ENCODE data around the gene C3orf18.

The C3orf18 gene

DNA sequence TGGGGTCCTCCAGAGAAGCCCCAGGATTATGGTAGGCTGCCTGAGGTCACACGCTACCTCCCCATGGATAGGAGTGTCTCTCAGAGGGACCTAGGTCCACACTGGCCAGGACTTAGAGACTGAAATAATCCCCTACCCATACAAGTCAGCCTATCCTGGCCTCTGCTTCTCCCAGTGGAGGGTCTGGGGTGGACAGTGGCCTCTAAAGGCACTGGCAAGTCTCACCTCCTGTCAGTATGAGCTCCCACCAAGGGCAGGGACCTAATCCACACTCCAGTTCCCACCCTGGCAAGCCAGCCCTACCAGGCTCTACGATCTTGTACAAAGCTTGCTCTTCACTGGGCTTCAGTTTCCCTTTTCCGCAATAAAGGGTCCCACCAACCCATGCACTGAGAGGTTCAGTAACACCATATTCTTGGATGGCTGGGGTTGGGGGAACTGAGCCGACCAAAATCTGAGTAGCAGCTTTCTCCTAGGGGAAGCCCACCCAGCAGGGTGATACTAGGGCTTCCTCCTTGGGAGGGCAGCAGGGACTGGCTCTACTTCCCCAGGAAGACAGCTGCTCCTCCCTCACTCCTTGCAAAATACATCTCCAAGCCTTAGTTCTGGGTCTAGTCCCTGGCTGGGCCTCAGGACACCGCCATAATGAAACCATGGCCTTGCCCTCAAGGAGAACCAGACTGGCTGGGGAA, 41.7 kb upstream of the C3orf18 start:
- peak; percentile 39 for DNase-seq (ENCODE audit: low read depth)

DNA sequence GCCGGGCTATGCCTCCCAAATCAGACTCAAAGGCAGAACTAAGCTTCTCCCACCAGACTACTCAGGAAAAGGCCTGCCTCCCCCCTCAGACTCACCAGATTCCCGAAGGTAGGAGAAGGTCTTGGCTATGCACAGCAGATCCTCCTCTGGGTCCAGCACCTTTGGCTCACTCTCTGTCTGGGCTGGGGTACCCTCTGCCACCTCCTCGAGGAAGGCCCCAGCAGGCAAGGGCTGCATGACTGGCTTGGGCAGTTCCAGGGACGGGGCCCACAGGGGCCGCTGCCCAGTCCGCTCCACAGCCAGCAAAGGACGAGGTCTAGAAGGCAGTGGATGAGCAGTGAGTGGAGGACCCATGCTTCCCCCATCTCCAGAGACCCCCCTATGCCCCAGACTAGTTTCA, 40.7 kb upstream of the C3orf18 start:
- no peak overlapping the region for H3K4me3 ChIP-seq (ENCODE audit: low read depth, low read length)
- TF ChIP-seq, protein P1, sequence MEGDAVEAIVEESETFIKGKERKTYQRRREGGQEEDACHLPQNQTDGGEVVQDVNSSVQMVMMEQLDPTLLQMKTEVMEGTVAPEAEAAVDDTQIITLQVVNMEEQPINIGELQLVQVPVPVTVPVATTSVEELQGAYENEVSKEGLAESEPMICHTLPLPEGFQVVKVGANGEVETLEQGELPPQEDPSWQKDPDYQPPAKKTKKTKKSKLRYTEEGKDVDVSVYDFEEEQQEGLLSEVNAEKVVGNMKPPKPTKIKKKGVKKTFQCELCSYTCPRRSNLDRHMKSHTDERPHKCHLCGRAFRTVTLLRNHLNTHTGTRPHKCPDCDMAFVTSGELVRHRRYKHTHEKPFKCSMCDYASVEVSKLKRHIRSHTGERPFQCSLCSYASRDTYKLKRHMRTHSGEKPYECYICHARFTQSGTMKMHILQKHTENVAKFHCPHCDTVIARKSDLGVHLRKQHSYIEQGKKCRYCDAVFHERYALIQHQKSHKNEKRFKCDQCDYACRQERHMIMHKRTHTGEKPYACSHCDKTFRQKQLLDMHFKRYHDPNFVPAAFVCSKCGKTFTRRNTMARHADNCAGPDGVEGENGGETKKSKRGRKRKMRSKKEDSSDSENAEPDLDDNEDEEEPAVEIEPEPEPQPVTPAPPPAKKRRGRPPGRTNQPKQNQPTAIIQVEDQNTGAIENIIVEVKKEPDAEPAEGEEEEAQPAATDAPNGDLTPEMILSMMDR (IDR thresholded peaks at IDR 0.05; ENCODE audit: low read depth, low read length): no peak
- TF ChIP-seq MAX (IDR thresholded peaks at IDR 0.05; ENCODE audit: low read depth, low read length) (no peak), MYC (IDR thresholded peaks at IDR 0.05; ENCODE audit: low read depth, low read length) (no peak), POLR2A (IDR thresholded peaks at IDR 0.05; ENCODE audit: extremely low read depth, insufficient read length) (no peak)
- no peak for DNase-seq (ENCODE audit: low read depth)

More for the DNA sequence above, 41.7 kb upstream of the C3orf18 start:
- peak overlapping the region; percentile 94 for H3K4me3 ChIP-seq (ENCODE audit: low read depth, low read length)
- TF ChIP-seq, protein P1 (IDR thresholded peaks at IDR 0.05; ENCODE audit: low read depth, low read length): no peak
- TF ChIP-seq MAX (IDR thresholded peaks at IDR 0.05; ENCODE audit: low read depth, low read length) (no peak), MYC (IDR thresholded peaks at IDR 0.05; ENCODE audit: low read depth, low read length) (no peak), POLR2A (IDR thresholded peaks at IDR 0.05; ENCODE audit: extremely low read depth, insufficient read length) (no peak)

DNA sequence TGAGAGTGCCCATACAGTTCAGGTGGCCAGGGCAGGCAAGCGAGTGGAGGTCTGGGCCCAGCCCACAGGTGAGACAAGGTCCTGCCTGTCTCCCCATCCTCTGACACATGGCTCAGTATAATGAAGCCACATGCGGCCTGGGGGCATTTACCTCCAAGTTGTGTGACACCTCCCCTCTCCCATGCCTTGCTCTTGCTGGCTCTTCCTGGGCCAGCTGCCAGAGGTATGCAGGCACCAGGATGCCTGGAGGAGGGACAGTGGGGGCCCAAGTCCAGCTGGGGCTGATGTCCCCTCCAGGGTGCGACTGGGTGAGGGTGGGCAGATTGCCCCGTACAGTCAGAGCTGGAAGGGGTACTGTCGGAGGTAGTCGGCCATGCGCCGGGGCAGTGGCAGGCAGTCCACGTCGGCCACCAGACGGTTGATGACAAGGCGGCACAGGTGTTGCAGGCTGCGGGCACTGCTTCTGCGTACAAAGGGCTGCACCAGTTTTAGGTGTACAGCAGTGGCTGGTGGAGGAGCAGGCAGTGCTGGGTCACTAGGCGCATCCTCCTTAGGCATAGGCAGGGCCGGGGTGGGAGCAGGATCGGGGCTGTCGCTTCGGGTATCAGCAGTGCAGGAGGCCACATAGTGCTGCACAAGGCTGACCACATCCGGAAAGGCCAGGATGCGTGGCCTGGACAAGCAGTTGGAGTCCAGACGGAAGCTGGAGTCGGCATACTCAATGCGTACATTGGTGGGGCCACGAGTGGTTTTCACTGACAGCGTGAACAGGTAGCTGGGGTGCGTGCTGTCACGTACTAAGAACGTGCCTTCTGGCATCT, 39.9 kb upstream of the C3orf18 start:
- TF ChIP-seq MYC (IDR thresholded peaks at IDR 0.05; ENCODE audit: low read depth, low read length): no peak
- TF ChIP-seq POLR2A (IDR thresholded peaks at IDR 0.05; ENCODE audit: extremely low read depth, insufficient read length): no peak
- TF ChIP-seq, protein P1 (IDR thresholded peaks at IDR 0.05; ENCODE audit: low read depth, low read length): no peak
- H3K4me3 ChIP-seq (ENCODE audit: low read depth, low read length): no peak overlapping the region
- no peak for DNase-seq (ENCODE audit: low read depth)

DNA sequence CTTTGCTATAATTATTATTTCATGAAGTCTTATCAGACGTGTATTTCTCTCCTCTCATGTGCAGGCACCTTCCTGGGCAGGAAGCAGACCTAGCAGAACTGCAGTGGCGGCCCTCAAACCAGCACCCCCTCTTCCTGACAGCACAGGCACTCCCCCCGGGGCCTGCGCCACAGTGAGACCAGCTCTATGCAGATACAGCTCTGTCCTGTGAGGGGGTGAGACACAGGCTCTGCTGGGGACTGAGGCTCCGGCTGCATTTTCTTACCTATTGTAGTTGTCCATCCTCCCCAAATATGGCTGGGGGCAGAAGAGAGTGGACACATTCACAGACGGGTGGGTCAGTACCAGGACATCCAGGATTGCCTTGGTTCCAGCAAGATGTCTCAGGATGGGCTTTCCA, 39.0 kb upstream of the C3orf18 start:
- no peak overlapping the region for H3K4me3 ChIP-seq (ENCODE audit: low read depth, low read length)
- no peak for DNase-seq (ENCODE audit: low read depth)
- TF ChIP-seq MYC (IDR thresholded peaks at IDR 0.05; ENCODE audit: low read depth, low read length) (no peak), MAX (IDR thresholded peaks at IDR 0.05; ENCODE audit: low read depth, low read length) (no peak), POLR2A (IDR thresholded peaks at IDR 0.05; ENCODE audit: extremely low read depth, insufficient read length) (no peak)
- TF ChIP-seq, protein P1 (IDR thresholded peaks at IDR 0.05; ENCODE audit: low read depth, low read length): no peak

- no peak for DNase-seq (ENCODE audit: low read depth)
- H3K4me3 ChIP-seq (ENCODE audit: low read depth, low read length): no peak overlapping the region
- TF ChIP-seq MAX (IDR thresholded peaks at IDR 0.05; ENCODE audit: low read depth, low read length): no peak
- no peak for TF ChIP-seq POLR2A (IDR thresholded peaks at IDR 0.05; ENCODE audit: extremely low read depth, insufficient read length)
- TF ChIP-seq, protein P1 (IDR thresholded peaks at IDR 0.05; ENCODE audit: low read depth, low read length): no peak
- TF ChIP-seq MYC (IDR thresholded peaks at IDR 0.05; ENCODE audit: low read depth, low read length): no peak
Measured at GRCh38 chr3:50605901-50606326, 38.4 kb upstream of the C3orf18 start.

Data from NB4 (cell line).